Endothelial cell of umbilical vein (primary cell): ENCODE data around the gene ABCB9.

Source experiments
- CTCF ChIP-seq, 2 donors: IDR thresholded peaks; 1 replicate in 1 of 2; 2 replicates in 1 of 2; pipeline ENCODE4 v1.5.1; 2011; ENCODE audit warnings: low read length in 2 of 2, mild to moderate bottlenecking in 2 of 2, moderate library complexity in 2 of 2, control low read depth in 1 of 2, inconsistent platforms in 1 of 2, low read depth in 1 of 2; ENCODE audit not compliant: insufficient read depth in 1 of 2; ENCODE audit errors: extremely low read depth in 1 of 2
- EZH2 ChIP-seq: IDR thresholded peaks from 2 replicates; pipeline ENCODE4 v1.6.1; 2012; ENCODE audit warnings: borderline replicate concordance, low read depth, mild to moderate bottlenecking, moderate library complexity, low read length, inconsistent platforms; ENCODE audit not compliant: severe bottlenecking
- FOS ChIP-seq: IDR thresholded peaks from 2 replicates; pipeline ENCODE4 v1.6.1; 2011; ENCODE audit warnings: mild to moderate bottlenecking, low read length, moderate library complexity, borderline replicate concordance; ENCODE audit not compliant: insufficient read depth
- POLR2AphosphoS5 ChIP-seq: IDR thresholded peaks from 2 replicates; pipeline ENCODE4 v1.6.1; 2012; ENCODE audit warnings: low read depth, mild to moderate bottlenecking, control low read depth, low read length, moderate library complexity; ENCODE audit not compliant: insufficient read depth

GRCh38 chr12:122994781-122995502, 28.7 kb upstream of the ABCB9 start:
- TF ChIP-seq CTCF (IDR thresholded peaks at IDR 0.05; ENCODE audit: extremely low read depth in 1 of 2, insufficient read depth in 1 of 2, low read depth in 1 of 2, low read length in 2 of 2) (no peak), EZH2 (no peak), POLR2AphosphoS5 (no peak), FOS (no peak)
